Gastroesophageal sphincter (tissue), 3 donors: ENCODE results near the gene ZNF212.

Source experiments
- CTCF ChIP-seq, 4 experiments: fragments of 200-600 bp in 2 of 4; fragments of 450-650 bp in 2 of 4; sonication (generic) in 1 of 4; IDR thresholded peaks; one replicate each; pipeline ENCODE4 v1.5.1; 2017 to 2019; ENCODE audit warnings: antibody characterized with exemption in 4 of 4, mild to moderate bottlenecking in 2 of 4, moderate library complexity in 2 of 4
- EP300 ChIP-seq: sonication (generic); formaldehyde crosslinking; IDR thresholded peaks from one replicate; pipeline ENCODE4 v1.6.1; 2017; ENCODE audit warnings: antibody characterized with exemption, mild to moderate bottlenecking
- POLR2A ChIP-seq, 2 donors: fragments of 450-650 bp; IDR thresholded peaks; one replicate each; pipeline ENCODE4 v1.6.1; 2017; ENCODE audit warnings: antibody characterized with exemption in 2 of 2, mild to moderate bottlenecking in 2 of 2, moderate library complexity in 1 of 2
- POLR2AphosphoS5 ChIP-seq: sonication (generic); formaldehyde crosslinking; IDR thresholded peaks from one replicate; pipeline ENCODE4 v1.6.1; 2017; ENCODE audit warnings: antibody characterized with exemption

GRCh38 chr7:149195180-149196150 lies 44.0 kb upstream of the ZNF212 start, which contains the start of gene ZNF282:
- peak in 3 of 4 experiments; percentile 56 to 72 (median 59) for TF ChIP-seq CTCF (IDR thresholded peaks at IDR 0.05)
- peak; percentile 42 to 47 for TF ChIP-seq POLR2A (IDR thresholded peaks at IDR 0.05)
- TF ChIP-seq EP300: no peak
- TF ChIP-seq POLR2AphosphoS5: peak; percentile 44
